NCI-H2196 treated with DMSO at 0.1 percent for 48 hours (cell line): Measurements from ENCODE around the gene SENP2.

Source experiments
- DNase-seq: peaks from one replicate; lab custom pipeline; 2025; ENCODE audit not compliant: unreplicated experiment; lab: John Stamatoyannopoulos, UW

The SENP2 gene

GRCh38 chr3:185678027-185678426, 91.9 kb downstream of the SENP2 start:
- no peak for DNase-seq

DNA sequence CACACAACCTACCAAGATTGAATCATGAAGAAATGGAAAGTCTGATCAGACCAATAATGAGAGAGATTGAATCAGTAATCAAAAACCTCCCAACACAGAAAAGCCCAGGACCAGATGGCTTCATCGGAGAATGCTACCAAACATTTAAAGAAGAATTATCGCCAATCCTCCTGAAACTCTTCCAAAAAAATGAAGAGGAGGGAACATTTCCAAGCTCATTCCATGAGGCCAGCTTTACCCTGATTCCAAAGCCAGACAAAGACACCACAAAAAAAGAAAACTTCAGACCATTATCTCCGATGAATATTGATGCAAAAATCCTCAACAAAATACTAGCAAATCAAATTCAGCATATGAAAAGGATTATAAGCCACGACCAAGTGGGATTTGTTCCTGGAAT, 94.1 kb downstream of the SENP2 start:
- DNase-seq: no peak
